ENCODE measurements around the gene LRP1B. TPM values are rescaled to one million over a fixed set of nuclear protein-coding genes. Genes with fewer than 3 reads are reported as not detected.

Gene LRP1B
- total RNA-seq, 1 donor from 2014 or later: not detected

DNA sequence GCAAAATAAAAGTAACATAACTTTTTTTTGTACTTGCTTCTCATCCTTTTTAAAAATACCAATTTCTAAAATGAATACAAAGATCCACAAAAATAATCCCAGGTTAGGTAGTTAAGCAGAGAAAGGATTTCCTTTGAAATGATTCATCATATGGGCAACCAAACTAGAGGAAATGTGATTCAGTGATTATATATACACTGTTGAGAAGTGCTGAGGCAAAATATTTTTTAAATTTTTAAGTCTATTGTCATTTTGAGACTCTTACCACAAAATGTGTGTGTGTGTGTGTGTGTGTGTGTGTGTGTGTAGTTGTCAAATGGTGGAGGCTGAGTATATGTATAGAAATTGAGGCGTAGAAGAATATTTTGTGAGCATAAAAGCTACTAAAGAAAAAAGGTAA lies 1075.3 kb downstream of the LRP1B start:
- no peak for DNase-seq (ENCODE audit: low spot score)
- peaks cover 14% of the 10 kb centered on the region for H3K9me3 Mint-ChIP-seq
- intact Hi-C loops (cut with micrococcal nuclease): no loop called here
- H3K4me3 Mint-ChIP-seq (ENCODE audit: low read depth): no peak overlapping the region
- no peaks in the 10 kb centered on the region for H3K4me1 Mint-ChIP-seq (ENCODE audit: low read depth)
- H3K36me3 Mint-ChIP-seq (ENCODE audit: low read depth): no peaks in the 10 kb centered on the region
- no peak overlapping the region for H3K27ac Mint-ChIP-seq
- H3K27me3 Mint-ChIP-seq (ENCODE audit: low read depth): no peaks in the 10 kb centered on the region

DNA sequence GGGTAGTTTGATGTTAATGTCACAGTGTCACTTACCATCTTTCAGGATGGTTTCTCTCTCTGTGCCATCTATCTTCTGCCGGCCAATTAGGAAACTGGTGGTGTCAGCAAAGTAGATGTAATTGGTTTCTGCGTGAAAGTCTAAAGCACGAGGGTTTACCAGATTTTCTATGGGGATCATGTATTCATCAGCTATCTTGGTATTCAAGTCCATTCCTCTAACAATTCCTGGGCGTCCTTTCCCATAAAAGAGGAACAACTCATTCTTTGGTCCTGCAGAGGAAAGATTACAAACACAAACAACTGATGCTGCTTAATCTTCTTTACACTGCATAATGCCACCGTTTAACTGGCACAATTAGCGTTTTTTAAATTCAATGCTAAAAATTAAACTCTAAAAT lies 1081.9 kb downstream of the LRP1B start:
- H3K36me3 Mint-ChIP-seq (ENCODE audit: low read depth): no peaks in the 10 kb centered on the region
- H3K4me1 Mint-ChIP-seq (ENCODE audit: low read depth): no peaks in the 10 kb centered on the region
- H3K27ac Mint-ChIP-seq: no peak overlapping the region
- H3K27me3 Mint-ChIP-seq (ENCODE audit: low read depth): no peaks in the 10 kb centered on the region
- H3K4me3 Mint-ChIP-seq (ENCODE audit: low read depth): no peak overlapping the region
- intact Hi-C loops (cut with micrococcal nuclease): no loop called here
- peaks cover 26% of the 10 kb centered on the region for H3K9me3 Mint-ChIP-seq
- no peak for DNase-seq (ENCODE audit: low spot score)

DNA sequence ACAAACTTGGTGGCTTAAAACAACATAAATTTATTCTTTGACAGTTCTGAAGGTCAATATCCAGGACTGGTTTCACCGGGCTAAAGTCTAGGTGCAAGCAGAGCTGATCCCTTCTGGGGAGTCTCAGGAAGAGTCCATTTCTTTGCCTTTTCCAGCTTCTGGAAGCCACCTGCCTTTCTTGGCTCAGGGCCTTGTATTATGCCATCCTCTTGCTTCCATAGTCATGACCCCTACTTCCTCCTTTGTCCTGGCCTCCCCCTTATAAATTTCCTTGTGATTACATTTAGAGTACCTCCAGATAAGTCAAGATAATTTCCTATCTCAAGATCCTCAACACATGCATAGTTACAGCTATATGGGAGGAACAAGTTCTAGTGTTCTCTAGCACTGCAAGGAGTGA lies 1089.5 kb downstream of the LRP1B start:
- H3K27ac Mint-ChIP-seq: no peak overlapping the region
- H3K36me3 Mint-ChIP-seq (ENCODE audit: low read depth): no peaks in the 10 kb centered on the region
- no peak overlapping the region for H3K4me3 Mint-ChIP-seq (ENCODE audit: low read depth)
- H3K4me1 Mint-ChIP-seq (ENCODE audit: low read depth): no peaks in the 10 kb centered on the region
- intact Hi-C loops (cut with micrococcal nuclease): no loop called here
- no peak for DNase-seq (ENCODE audit: low spot score)
- H3K27me3 Mint-ChIP-seq (ENCODE audit: low read depth): no peaks in the 10 kb centered on the region
- peaks cover 16% of the 10 kb centered on the region for H3K9me3 Mint-ChIP-seq

DNA sequence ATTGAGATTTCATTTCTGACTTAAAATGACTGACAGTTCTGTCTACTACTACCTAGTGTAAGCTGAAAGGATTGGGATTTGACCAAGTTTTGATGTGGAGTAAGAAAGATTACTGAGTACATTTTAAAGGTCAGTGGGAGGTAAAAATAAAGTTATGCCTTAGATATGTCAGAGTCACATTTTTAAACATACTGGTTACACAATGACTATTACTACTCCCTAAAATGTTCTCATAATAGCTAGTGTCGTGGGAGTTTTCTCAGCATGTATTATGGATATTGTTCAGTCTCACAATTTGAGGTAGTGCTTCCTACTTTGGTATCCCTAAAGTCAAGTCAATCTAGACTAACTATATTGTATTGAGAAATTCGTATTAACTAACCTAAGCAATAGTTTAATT lies 1092.5 kb downstream of the LRP1B start:
- Mint-ChIP-seq H3K4me3 (ENCODE audit: low read depth) (no peak overlapping the region), H3K36me3 (ENCODE audit: low read depth) (no peaks in the 10 kb centered on the region)

DNA sequence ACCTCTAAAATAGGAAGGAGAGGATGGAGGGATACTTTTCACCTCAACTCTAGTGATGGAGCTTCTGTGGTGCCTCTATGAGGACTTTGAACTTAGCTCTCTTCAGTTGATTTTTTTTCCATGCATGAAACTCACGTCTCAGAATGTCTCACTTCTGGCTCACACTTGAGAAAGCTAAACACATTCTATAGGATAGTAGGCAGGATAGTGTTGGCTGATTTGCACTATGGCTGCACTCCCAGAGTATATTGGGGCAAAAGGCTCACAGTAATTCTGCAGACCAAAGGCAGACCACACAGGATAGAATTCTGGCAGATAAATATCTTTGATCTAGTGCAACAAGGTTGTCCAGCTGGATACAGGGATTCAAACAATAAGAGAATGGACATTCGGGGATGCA lies 1093.5 kb downstream of the LRP1B start:
- H3K27me3 Mint-ChIP-seq (ENCODE audit: low read depth): no peaks in the 10 kb centered on the region
- no peak for DNase-seq (ENCODE audit: low spot score)
- no peaks in the 10 kb centered on the region for H3K4me1 Mint-ChIP-seq (ENCODE audit: low read depth)
- intact Hi-C loops (cut with micrococcal nuclease): no loop called here
- H3K27ac Mint-ChIP-seq: no peak overlapping the region
- H3K9me3 Mint-ChIP-seq: peaks cover 12% of the 10 kb centered on the region
- H3K36me3 Mint-ChIP-seq (ENCODE audit: low read depth): no peaks in the 10 kb centered on the region
- no peak overlapping the region for H3K4me3 Mint-ChIP-seq (ENCODE audit: low read depth)

More for the DNA sequence above, 1092.5 kb downstream of the LRP1B start:
- Mint-ChIP-seq H3K9me3 (peaks cover 17% of the 10 kb centered on the region), H3K27ac (no peak overlapping the region), H3K4me1 (ENCODE audit: low read depth) (no peaks in the 10 kb centered on the region), H3K27me3 (ENCODE audit: low read depth) (no peaks in the 10 kb centered on the region)
- intact Hi-C loops (cut with micrococcal nuclease): no loop called here
- DNase-seq (ENCODE audit: low spot score): no peak

DNA sequence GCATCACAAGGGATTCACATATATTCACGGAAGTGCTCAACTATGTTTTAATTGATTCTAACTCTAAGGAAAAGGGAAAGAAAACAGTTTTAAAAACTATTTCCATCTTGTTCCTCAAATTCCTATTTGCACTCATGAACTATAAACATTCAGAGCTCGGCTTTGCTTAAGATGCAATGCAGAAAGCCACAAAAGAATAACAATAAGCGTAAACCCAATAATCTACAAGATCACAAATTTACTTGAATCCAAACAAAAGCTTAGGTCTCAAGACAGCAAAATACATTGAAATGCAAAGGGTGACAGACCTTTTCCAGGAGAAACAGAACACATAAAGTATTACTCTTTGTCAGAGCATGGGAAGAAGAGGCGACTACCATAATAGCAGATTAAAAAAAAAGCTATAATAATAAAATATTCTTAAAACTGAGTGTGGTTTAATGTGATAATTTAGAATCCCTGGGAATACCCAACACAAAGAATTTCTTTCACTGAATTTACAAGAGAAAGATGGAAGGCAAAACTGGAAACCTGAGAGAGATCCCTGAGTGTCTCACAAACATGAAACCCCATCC lies 1094.9 kb downstream of the LRP1B start:
- DNase-seq (ENCODE audit: low spot score): no peak
- no peaks in the 10 kb centered on the region for H3K27me3 Mint-ChIP-seq (ENCODE audit: low read depth)
- no peak overlapping the region for H3K27ac Mint-ChIP-seq
- H3K4me3 Mint-ChIP-seq (ENCODE audit: low read depth): no peak overlapping the region
- H3K4me1 Mint-ChIP-seq (ENCODE audit: low read depth): no peaks in the 10 kb centered on the region
- intact Hi-C loops (cut with micrococcal nuclease): no loop called here
- H3K36me3 Mint-ChIP-seq (ENCODE audit: low read depth): no peaks in the 10 kb centered on the region
- H3K9me3 Mint-ChIP-seq: peaks cover 14% of the 10 kb centered on the region

DNA sequence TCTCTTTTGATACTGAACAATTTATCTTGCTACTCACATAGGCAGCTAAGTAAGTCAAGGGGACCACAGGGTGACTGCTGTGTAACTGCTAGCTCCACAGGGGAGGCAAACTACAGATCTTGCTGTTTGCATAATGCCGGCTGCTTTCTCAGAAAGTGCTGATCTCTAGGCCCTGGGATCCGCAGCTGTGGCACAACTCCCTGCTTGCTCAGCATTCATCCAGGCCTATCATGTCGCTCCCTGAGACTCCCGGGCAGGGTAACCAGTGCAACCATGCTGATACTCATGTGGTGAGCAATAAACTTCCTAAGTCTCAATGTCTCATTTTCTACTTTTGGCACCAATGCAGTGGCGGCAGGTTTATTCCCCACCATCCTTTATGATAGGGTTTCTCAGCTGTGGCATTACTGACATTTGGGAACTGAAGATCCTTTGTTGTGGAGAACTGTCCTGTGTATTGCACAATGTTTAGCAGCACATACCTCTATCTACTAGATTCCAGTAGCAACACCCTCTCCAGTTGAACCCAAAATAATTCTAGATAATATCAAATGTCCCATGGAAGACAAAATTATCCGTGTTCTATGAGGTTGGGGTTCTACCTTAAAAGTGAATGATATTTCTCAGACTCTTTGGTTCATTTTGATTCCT lies 1101.3 kb downstream of the LRP1B start:
- Mint-ChIP-seq H3K9me3 (peaks cover 15% of the 10 kb centered on the region), H3K27me3 (ENCODE audit: low read depth) (no peaks in the 10 kb centered on the region), H3K27ac (no peak overlapping the region), H3K4me3 (ENCODE audit: low read depth) (no peak overlapping the region), H3K36me3 (ENCODE audit: low read depth) (no peaks in the 10 kb centered on the region), H3K4me1 (ENCODE audit: low read depth) (no peaks in the 10 kb centered on the region)
- intact Hi-C loops (cut with micrococcal nuclease): no loop called here
- no peak for DNase-seq (ENCODE audit: low spot score)

DNA sequence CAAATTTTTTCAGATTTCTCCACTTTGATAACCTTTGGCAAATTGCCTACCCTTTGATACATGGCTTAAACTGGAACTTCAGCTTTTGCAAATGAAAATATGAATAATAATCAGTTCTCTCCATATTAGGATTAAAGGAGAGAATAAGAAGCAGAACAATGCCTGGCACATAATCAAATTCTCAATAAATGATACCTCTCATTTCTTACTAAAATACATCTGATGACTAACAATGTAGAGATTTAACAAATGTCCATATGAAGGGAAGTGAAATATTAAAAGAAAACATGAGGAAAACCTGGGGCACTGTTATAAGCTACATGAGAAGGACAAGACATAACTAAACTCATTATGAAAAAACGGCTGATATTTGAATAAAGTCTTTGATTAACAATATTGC lies 1103.6 kb downstream of the LRP1B start:
- H3K9me3 Mint-ChIP-seq: peaks cover 15% of the 10 kb centered on the region
- no peak overlapping the region for H3K27ac Mint-ChIP-seq
- no peaks in the 10 kb centered on the region for H3K27me3 Mint-ChIP-seq (ENCODE audit: low read depth)
- H3K4me3 Mint-ChIP-seq (ENCODE audit: low read depth): no peak overlapping the region
- no peaks in the 10 kb centered on the region for H3K4me1 Mint-ChIP-seq (ENCODE audit: low read depth)
- no peak for DNase-seq (ENCODE audit: low spot score)
- H3K36me3 Mint-ChIP-seq (ENCODE audit: low read depth): no peaks in the 10 kb centered on the region
- intact Hi-C loops (cut with micrococcal nuclease): no loop called here

DNA sequence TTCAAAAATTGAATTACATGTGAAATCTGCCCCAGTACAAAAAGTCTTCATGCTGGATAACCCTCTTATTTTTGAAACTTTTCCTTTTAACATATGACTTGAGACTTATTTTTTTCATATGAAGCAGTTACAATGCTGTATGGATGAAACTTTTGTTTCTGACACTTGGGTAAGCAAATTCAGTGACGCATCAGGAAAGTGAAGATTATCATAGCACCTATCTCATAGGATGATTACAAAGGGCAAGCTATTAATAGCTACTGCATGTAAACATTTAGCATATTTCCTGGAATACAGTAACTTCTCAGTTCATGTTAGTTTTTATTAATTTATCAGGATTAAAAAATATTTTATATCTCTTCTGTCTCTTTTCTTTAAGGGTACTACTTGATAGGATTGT lies 1109.2 kb downstream of the LRP1B start:
- Mint-ChIP-seq H3K9me3 (peaks cover 11% of the 10 kb centered on the region), H3K27ac (no peak overlapping the region), H3K27me3 (ENCODE audit: low read depth) (no peaks in the 10 kb centered on the region), H3K4me1 (ENCODE audit: low read depth) (no peaks in the 10 kb centered on the region), H3K36me3 (ENCODE audit: low read depth) (no peaks in the 10 kb centered on the region), H3K4me3 (ENCODE audit: low read depth) (no peak overlapping the region)
- intact Hi-C loops (cut with micrococcal nuclease): no loop called here
- DNase-seq (ENCODE audit: low spot score): no peak

DNA sequence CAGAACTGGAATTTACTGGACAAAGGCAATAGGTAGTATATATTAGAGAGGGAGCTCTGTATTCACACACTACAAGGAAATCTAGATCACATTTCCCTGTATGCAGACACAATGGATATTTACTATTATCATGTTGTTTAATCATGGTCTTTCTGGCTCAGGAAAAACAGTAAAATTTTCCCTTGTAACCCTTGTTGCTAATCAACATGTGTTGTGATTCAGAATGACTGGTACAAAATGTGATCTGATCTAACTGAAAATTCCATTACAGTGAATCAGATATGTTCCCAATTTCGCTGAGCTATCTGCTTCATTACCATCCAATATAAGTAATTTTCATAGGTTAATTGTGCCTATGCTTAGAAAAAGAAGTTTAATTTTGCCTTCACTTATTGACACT lies 1109.7 kb downstream of the LRP1B start:
- intact Hi-C loops (cut with micrococcal nuclease): no loop called here
- no peak overlapping the region for H3K4me3 Mint-ChIP-seq (ENCODE audit: low read depth)
- DNase-seq (ENCODE audit: low spot score): no peak
- no peaks in the 10 kb centered on the region for H3K4me1 Mint-ChIP-seq (ENCODE audit: low read depth)
- peaks cover 11% of the 10 kb centered on the region for H3K9me3 Mint-ChIP-seq
- H3K27ac Mint-ChIP-seq: no peak overlapping the region
- no peaks in the 10 kb centered on the region for H3K36me3 Mint-ChIP-seq (ENCODE audit: low read depth)
- no peaks in the 10 kb centered on the region for H3K27me3 Mint-ChIP-seq (ENCODE audit: low read depth)

DNA sequence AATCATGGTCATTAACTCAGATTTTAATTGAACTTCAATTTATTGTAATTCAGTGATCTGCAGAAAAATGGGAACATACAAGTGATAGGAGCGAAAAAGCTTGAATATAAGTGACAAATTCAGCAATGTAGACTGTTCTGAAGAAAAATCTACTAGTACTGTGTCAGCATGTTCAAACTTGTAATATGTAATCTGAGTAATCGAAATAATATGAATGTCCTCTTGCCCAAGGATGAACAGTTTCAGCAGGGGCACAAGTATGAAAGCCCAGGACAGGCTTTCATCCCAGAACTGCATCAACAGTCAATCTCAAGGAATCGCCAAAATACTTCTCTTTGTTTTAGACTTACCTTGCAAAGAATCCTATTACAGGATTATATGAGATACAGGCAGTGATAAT lies 1110.5 kb downstream of the LRP1B start:
- H3K4me3 Mint-ChIP-seq (ENCODE audit: low read depth): no peak overlapping the region
- intact Hi-C loops (cut with micrococcal nuclease): no loop called here
- no peaks in the 10 kb centered on the region for H3K4me1 Mint-ChIP-seq (ENCODE audit: low read depth)
- no peak for DNase-seq (ENCODE audit: low spot score)
- H3K36me3 Mint-ChIP-seq (ENCODE audit: low read depth): no peaks in the 10 kb centered on the region
- H3K9me3 Mint-ChIP-seq: peaks cover 10% of the 10 kb centered on the region
- no peaks in the 10 kb centered on the region for H3K27me3 Mint-ChIP-seq (ENCODE audit: low read depth)
- H3K27ac Mint-ChIP-seq: no peak overlapping the region

DNA sequence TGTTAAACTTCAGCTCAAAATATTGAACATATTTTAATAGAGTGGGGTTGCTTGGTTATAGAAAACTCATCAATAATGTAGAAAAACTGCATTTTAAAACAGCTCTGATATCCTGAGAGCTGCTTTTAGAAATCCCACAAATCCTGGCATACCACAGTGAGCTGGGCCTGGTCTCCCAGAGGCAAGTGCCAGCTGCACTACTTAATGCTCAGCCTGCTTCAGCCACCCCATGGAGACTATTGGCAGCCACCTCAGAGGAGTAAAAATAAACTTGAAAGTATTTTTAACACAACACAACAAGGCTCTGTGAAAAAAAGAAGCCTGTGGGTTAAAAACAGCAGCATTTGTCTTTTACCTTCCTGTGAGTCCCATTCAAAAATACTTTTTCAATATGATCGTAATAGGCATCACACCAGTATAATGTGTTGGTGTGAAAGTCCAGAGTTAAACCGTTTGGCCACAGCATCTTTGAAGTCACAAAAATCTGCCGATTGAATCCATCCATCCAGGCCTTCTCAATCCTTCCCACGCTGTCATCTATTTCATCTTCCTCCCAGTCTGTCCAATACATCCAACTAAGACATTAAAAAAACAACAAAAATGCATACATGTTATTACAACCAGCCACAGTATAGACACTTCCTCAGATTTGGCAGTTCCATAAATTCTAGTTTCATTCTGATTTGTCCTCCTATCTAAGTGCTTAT lies 1115.3 kb downstream of the LRP1B start:
- DNase-seq (ENCODE audit: low spot score): no peak
- no peak overlapping the region for H3K4me3 Mint-ChIP-seq (ENCODE audit: low read depth)
- no peaks in the 10 kb centered on the region for H3K36me3 Mint-ChIP-seq (ENCODE audit: low read depth)
- H3K9me3 Mint-ChIP-seq: peaks cover 10% of the 10 kb centered on the region
- H3K27ac Mint-ChIP-seq: no peak overlapping the region
- H3K4me1 Mint-ChIP-seq (ENCODE audit: low read depth): no peaks in the 10 kb centered on the region
- H3K27me3 Mint-ChIP-seq (ENCODE audit: low read depth): no peaks in the 10 kb centered on the region
- intact Hi-C loops (cut with micrococcal nuclease): no loop called here

DNA sequence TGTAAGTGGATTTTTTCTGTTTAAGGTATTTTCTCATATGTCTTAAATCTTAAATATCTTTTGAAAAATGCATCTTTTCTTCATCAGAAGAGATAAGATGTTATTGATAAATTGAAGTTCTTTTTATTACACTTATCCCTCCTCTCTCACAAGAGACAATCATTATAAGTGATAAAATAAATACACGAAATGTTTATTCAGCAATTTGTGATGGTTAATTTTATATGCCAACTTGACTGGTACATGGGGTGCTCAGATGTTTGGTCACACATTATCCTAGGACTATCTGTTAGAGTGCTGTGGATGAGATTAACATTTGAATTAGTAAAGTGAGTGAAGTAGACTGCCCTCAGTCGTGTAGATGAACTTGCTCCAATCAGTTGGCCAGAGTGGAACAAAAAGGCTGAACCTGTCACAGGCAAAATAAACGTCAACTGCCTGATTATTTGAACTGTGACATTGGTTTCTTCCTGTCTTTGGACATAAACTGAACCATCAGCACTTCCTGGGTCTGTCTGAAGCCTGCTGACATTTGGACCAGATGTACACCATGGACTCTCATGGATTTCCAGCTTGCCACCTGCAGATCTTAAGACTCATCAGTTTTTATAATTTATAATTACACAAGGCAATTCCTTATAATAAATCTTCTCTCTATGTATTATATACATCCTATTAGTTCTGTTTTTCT lies 1126.7 kb downstream of the LRP1B start:
- DNase-seq (ENCODE audit: low spot score): no peak
- intact Hi-C loops (cut with micrococcal nuclease): no loop called here
- Mint-ChIP-seq H3K27ac (no peak overlapping the region), H3K27me3 (ENCODE audit: low read depth) (no peaks in the 10 kb centered on the region), H3K4me1 (ENCODE audit: low read depth) (no peaks in the 10 kb centered on the region), H3K9me3 (peaks cover 34% of the 10 kb centered on the region), H3K4me3 (ENCODE audit: low read depth) (no peak overlapping the region), H3K36me3 (ENCODE audit: low read depth) (no peaks in the 10 kb centered on the region)
